ENCODE data around the gene EMILIN2.
"Not testable (repeated sequence)": the region's sequence is repeated elsewhere in the genome, so short reads cannot be mapped to it uniquely, and the experiment has no call there.

DNA sequence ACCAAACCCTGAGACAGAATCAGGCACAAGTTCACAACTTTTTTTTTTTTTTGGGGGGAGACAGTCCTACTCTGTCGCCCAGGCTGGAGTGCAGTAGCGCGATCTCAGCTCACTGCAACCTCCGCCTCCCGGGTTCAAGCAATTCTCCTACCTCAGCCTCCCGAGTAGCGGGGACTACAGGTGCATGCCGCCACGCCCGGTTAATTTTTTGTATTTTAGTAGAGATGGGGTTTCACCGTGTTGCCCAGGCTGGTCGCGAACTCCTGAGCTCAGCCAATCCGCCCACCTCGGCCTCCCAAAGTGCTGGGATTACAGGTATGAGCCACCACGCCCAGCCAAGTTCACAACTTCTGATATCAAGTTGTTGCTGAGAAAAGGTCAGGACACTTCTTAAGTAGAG, 68.7 kb downstream of the EMILIN2 start:
- not testable (repeated sequence) for TF ChIP-seq POLR2A (IDR thresholded peaks at IDR 0.05; ENCODE audit: low read length); GATA1 (IDR thresholded peaks at IDR 0.05; ENCODE audit: low read depth, low read length)
